ENCODE measurements around the gene MPP3.

DNA sequence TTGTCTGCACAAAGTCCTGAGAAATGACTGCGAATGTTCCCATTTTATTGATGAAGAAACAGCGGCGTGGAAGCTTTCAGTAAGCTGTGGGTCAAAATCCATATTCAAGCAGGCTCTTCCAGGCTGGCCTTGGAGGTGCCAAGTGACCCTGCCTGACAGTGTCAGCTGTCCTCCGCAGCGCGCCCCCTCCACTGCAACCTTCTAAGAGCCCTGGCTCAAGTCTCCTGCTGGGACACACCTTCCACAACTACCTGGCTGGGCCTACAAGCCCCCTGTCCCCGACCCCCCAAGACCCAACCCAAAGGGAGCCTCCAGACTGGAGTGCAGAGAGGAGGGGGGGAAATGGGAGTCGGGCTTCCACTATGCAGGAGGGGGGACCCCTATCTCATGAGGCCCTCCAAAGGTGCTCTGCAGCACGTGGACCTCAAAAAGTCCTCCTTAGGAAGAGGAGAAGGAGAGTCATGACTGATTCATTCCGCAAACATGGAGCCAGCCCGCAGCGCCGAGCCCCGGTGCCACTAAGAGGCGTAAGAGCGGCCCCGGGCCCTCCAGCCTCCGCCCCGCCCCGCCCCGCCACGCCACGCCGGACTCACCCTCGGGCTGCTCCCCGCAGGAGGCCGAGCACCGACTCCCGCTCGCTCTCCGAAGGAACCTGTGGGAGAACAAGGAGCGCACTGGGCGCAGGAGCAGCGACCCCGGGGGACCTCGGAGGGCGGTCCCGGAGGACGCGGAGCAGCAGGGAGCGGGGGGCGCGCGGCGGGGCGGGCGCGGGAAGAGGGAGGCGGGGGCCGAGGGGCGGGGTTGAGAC, 574 bp downstream of the MPP3 start:
- no peak for TF ChIP-seq EZH2 (IDR thresholded peaks at IDR 0.05; ENCODE audit: borderline replicate concordance, low read depth, low read length, poor library complexity, severe bottlenecking)
- TF ChIP-seq, protein P1, sequence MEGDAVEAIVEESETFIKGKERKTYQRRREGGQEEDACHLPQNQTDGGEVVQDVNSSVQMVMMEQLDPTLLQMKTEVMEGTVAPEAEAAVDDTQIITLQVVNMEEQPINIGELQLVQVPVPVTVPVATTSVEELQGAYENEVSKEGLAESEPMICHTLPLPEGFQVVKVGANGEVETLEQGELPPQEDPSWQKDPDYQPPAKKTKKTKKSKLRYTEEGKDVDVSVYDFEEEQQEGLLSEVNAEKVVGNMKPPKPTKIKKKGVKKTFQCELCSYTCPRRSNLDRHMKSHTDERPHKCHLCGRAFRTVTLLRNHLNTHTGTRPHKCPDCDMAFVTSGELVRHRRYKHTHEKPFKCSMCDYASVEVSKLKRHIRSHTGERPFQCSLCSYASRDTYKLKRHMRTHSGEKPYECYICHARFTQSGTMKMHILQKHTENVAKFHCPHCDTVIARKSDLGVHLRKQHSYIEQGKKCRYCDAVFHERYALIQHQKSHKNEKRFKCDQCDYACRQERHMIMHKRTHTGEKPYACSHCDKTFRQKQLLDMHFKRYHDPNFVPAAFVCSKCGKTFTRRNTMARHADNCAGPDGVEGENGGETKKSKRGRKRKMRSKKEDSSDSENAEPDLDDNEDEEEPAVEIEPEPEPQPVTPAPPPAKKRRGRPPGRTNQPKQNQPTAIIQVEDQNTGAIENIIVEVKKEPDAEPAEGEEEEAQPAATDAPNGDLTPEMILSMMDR (conservative IDR thresholded peaks at IDR 0.05; ENCODE audit: low read depth, low read length) = no peak

Data from A673 (cell line).